ENCODE data around the gene LRRC47.

The LRRC47 gene

GRCh38 chr1:3785456-3786157, 10.7 kb downstream of the LRRC47 start:
- Histone ChIP-seq H3K27me3 (ENCODE audit: insufficient read depth, poor library complexity, severe bottlenecking) (no peaks in the 10 kb centered on the region), H3K4me3 (replicated peaks; ENCODE audit: insufficient read depth, low read length) (no peak overlapping the region), H3K27ac (replicated peaks) (no peak overlapping the region)
- no peak for TF ChIP-seq POLR2AphosphoS5 (IDR thresholded peaks at IDR 0.05; ENCODE audit: low read depth)
- no peak for TF ChIP-seq REST (IDR thresholded peaks at IDR 0.05; ENCODE audit: insufficient replicate concordance, low read depth)
- peak; percentile 28 for TF ChIP-seq CTCF (IDR thresholded peaks at IDR 0.05; ENCODE audit: insufficient read depth, low read length)
- no peak for TF ChIP-seq SPI1 (IDR thresholded peaks at IDR 0.05; ENCODE audit: borderline replicate concordance, low read depth)
- DNase-seq (ENCODE audit: low read depth in 1 of 2, low spot score in 1 of 2): peak in 1 of 2 experiments; percentile 35

- Histone ChIP-seq H3K27me3 (ENCODE audit: insufficient read depth, poor library complexity, severe bottlenecking) (no peaks in the 10 kb centered on the region), H3K27ac (replicated peaks) (no peak overlapping the region), H3K4me3 (replicated peaks; ENCODE audit: insufficient read depth, low read length) (no peak overlapping the region)
- DNase-seq (ENCODE audit: low read depth in 1 of 2, low spot score in 1 of 2): no peak
- TF ChIP-seq POLR2AphosphoS5 (IDR thresholded peaks at IDR 0.05; ENCODE audit: low read depth): no peak
- TF ChIP-seq CTCF (IDR thresholded peaks at IDR 0.05; ENCODE audit: insufficient read depth, low read length): no peak
- no peak for TF ChIP-seq GABPA (IDR thresholded peaks at IDR 0.05; ENCODE audit: low read depth)
These were observed 11.3 kb downstream of the LRRC47 start for GRCh38 chr1:3785045-3785444.

- no peak for TF ChIP-seq GABPA (IDR thresholded peaks at IDR 0.05; ENCODE audit: low read depth)
- TF ChIP-seq SPI1 (IDR thresholded peaks at IDR 0.05; ENCODE audit: borderline replicate concordance, low read depth): no peak
- no peak for TF ChIP-seq REST (IDR thresholded peaks at IDR 0.05; ENCODE audit: insufficient replicate concordance, low read depth)
- TF ChIP-seq POLR2AphosphoS5 (IDR thresholded peaks at IDR 0.05; ENCODE audit: low read depth): no peak
- TF ChIP-seq CTCF (IDR thresholded peaks at IDR 0.05; ENCODE audit: insufficient read depth, low read length): no peak
- Histone ChIP-seq H3K27ac (replicated peaks) (no peak overlapping the region), H3K4me3 (replicated peaks; ENCODE audit: insufficient read depth, low read length) (no peak overlapping the region), H3K27me3 (ENCODE audit: insufficient read depth, poor library complexity, severe bottlenecking) (no peaks in the 10 kb centered on the region)
- no peak for DNase-seq (ENCODE audit: low read depth in 1 of 2, low spot score in 1 of 2)
These were observed 12.4 kb downstream of the LRRC47 start for GRCh38 chr1:3783651-3784474.

Data from HL-60 (cell line).